Effector memory CD8-positive, alpha-beta T cell (primary cell): ENCODE measurements around the gene CD59.
"Not testable (repeated sequence)": the region's sequence is repeated elsewhere in the genome, so short reads cannot be mapped to it uniquely, and the experiment has no call there.

ENCODE experiments used
- ATAC-seq: fragments of 150-1000 bp; cut with Tn5 transposase; replicated peaks from 2 replicates; pipeline ENCODE4 v1.10.0; 2021; ENCODE audit warnings: mild to moderate bottlenecking, moderate library complexity
- DNase-seq, 3 experiments: peaks; one replicate each; pipeline ENCODE4 v3.0.0; 2021
- H3K27ac Mint-ChIP-seq, 2 donors: one replicate each; pipeline ENCODE4 v1.8.0; 2022; ENCODE audit warnings: mild to moderate bottlenecking in 2 of 2, mixed read lengths in 2 of 2, moderate library complexity in 2 of 2
- H3K27me3 Mint-ChIP-seq, 2 donors: one replicate each; pipeline ENCODE4 v1.8.0; 2022; ENCODE audit warnings: mixed read lengths in 2 of 2
- H3K36me3 Mint-ChIP-seq: one replicate; pipeline ENCODE4 v1.8.0; 2022; ENCODE audit warnings: mild to moderate bottlenecking, moderate library complexity, mixed read lengths; ENCODE audit not compliant: insufficient read depth
- H3K4me1 Mint-ChIP-seq, 2 donors: one replicate each; pipeline ENCODE4 v1.8.0; 2022; ENCODE audit warnings: low read depth in 2 of 2, mixed read lengths in 2 of 2
- H3K4me3 Mint-ChIP-seq, 2 donors: one replicate each; pipeline ENCODE4 v1.8.0; 2022; ENCODE audit warnings: mild to moderate bottlenecking in 2 of 2, mixed read lengths in 2 of 2, moderate library complexity in 2 of 2
- H3K9me3 Mint-ChIP-seq, 2 donors: one replicate each; pipeline ENCODE4 v1.8.0; 2022; ENCODE audit warnings: mixed read lengths in 2 of 2

The CD59 gene

DNA sequence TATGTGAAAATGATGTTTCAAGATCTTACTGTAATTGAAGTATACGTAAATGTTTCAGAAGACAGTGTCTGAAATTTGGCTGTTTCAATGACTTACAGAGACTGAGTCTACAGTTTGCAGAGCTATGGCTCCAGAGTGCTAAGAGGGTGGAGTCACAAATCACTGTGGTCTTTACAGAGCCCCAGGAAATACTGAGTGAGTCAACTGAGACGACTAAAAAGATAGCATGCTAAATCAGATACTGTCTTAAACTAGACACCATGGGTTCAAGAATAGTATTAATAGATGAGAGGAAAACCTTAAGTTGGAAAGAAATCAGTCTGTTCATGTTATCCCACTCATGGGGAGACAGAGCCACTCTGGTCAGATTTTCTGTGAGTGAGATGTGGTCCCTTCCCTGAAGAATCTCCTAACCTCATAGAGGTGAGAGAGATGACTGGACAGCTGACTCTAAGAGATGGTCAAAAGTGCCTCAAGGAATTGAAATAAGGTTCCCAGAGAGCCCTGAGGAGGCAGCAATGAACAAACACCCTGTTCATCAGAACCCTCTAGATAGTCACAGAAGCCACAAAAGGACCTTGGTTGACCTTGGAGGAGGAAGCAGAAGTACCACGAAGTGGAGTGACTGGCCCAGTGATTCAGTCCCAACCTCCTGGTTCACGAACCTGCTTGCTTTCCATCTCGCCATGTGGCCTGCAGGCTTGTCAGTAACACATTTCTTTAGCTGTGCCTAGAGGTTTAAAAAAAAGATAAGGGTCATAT, 65.8 kb downstream of the CD59 start:
- DNase-seq (no peak), ATAC-seq (no peak)
- Mint-ChIP-seq H3K9me3 (no peaks in the 10 kb centered on the region), H3K4me3 (no peak overlapping the region), H3K36me3 (no peaks in the 10 kb centered on the region), H3K27me3 (peaks cover 38 to 73% of the 10 kb centered on the region in 2 donors), H3K27ac (no peak overlapping the region), H3K4me1 (peaks cover 0 to 6% of the 10 kb centered on the region in 2 donors)

DNA sequence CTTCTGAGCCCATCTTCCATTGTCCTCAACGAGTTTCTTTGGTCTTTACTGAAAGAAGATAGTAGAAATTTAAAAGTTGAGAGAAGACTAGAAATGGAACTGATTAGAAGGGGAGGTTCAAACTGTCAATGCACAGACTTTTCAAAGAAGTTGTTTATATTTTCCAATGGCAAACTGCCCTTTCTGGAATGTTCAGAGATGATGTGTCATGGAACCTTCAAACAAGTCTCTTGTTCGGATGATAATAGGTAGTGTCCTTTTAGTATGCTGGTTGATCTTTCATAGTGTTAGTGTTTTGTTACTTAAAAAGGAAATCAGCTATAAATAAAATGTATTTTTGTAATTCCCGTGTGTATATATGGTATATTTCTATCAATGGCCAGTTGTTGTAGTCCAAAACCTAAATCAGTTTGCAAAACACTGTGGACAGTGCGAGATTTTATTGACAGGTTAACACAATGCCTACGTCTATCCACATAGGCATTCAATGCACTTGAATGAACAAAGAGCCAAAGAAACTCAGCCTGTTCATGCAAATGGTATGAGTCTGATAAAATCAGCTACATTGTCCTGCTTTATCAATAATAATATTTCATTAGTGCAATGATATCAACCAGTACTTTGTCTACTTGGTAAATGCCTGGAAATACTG, 66.5 kb downstream of the CD59 start:
- no peaks in the 10 kb centered on the region for H3K9me3 Mint-ChIP-seq
- no peak for ATAC-seq
- no peaks in the 10 kb centered on the region for H3K36me3 Mint-ChIP-seq
- H3K4me3 Mint-ChIP-seq, result no peak overlapping the region
- DNase-seq, result no peak
- H3K4me1 Mint-ChIP-seq, result peaks cover 0 to 6% of the 10 kb centered on the region in 2 donors
- H3K27ac Mint-ChIP-seq, result no peak overlapping the region
- peaks cover 38 to 79% of the 10 kb centered on the region in 2 donors for H3K27me3 Mint-ChIP-seq

DNA sequence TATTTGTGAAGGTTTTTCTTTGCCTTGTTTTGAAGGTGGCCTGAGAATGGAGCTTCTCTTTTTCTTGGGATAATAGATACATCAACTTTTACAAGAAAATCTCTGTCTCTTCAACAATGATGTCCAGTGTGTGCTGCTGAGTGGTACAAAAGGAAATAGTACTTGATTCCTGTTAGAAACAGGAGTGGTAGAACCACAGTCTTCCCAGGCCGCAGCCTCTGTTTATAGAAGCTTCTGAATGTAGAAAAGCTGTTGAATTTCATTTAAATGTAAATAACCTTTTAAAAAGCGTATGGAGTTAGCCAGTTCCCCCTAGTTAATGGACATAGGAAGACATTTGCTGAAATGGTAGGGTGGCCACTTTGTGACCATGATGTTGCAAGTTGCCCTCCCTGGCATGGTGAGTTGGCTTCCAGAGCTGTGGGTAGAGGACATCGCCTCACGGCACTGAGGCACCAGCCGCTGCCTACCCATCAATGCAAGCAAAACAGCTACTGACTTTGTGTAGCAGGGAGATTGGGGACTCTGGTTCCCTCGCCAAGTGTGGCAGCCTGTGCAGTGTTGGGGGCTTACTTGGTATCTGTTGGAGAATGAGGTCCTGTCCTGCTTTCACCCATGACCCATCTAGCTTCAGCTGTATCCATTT, 67.1 kb downstream of the CD59 start:
- DNase-seq (no peak), ATAC-seq (no peak)
- H3K4me3 Mint-ChIP-seq, result no peak overlapping the region
- H3K36me3 Mint-ChIP-seq, result no peaks in the 10 kb centered on the region
- H3K4me1 Mint-ChIP-seq, result peaks cover 0 to 6% of the 10 kb centered on the region in 2 donors
- peaks cover 42 to 79% of the 10 kb centered on the region in 2 donors for H3K27me3 Mint-ChIP-seq
- H3K27ac Mint-ChIP-seq, result no peak overlapping the region
- H3K9me3 Mint-ChIP-seq, result no peaks in the 10 kb centered on the region

DNA sequence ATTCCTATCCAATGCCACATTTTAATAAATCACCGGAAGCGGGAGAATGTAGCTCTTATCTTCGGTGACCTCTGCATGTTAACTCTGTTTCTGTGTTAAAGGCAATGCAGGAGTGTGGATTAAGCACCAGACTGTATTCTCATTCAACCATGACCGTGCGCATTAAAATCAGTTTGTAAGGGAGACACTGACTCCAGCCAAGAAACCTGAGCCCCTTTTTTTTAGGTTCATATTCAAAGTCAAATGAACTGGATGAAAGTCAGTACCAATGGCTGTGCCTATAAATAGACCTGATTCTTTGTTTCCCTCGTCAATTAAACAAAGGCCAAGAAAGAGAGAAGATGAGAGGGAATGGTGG, 67.8 kb downstream of the CD59 start:
- Mint-ChIP-seq H3K4me1 (peaks cover 0 to 6% of the 10 kb centered on the region in 2 donors), H3K27me3 (peaks cover 40 to 77% of the 10 kb centered on the region in 2 donors), H3K27ac (no peak overlapping the region), H3K9me3 (no peaks in the 10 kb centered on the region), H3K4me3 (no peak overlapping the region), H3K36me3 (no peaks in the 10 kb centered on the region)
- DNase-seq, result no peak
- no peak for ATAC-seq

DNA sequence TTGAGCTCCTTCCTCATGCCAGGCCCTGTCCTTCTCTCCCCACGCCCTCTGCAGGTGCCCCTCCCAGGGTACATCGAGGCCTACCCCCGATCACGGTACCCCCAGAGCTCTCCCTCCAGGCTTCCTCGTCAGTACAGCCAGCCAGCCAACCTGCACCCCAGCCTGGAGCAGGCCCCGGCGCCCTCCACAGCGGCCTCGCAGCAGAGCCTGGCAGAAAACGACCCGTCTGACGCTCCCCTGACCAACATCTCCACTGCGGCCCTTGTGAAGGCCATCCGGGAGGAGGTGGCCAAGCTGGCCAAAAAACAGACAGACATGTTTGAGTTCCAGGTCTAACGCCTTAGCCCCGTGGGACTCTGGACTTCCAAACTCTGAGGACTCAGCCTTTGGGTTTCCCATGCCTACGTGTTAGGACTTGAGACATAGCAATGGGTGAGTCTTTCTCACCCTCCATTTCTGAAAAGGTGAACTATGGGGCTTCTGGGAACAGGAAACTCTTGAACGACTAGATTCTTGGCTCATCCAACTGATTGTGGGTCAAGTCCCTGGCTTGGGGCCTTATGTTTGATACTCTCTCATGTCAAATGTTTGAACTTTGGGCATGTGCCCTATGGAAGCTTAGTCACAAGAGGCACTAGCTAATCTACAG, 68.3 kb downstream of the CD59 start:
- Mint-ChIP-seq H3K27me3 (peaks cover 38 to 72% of the 10 kb centered on the region in 2 donors), H3K4me3 (no peak overlapping the region), H3K36me3 (no peaks in the 10 kb centered on the region), H3K27ac (no peak overlapping the region), H3K4me1 (peaks cover 0 to 6% of the 10 kb centered on the region in 2 donors), H3K9me3 (no peaks in the 10 kb centered on the region)
- ATAC-seq, result no peak
- no peak for DNase-seq

DNA sequence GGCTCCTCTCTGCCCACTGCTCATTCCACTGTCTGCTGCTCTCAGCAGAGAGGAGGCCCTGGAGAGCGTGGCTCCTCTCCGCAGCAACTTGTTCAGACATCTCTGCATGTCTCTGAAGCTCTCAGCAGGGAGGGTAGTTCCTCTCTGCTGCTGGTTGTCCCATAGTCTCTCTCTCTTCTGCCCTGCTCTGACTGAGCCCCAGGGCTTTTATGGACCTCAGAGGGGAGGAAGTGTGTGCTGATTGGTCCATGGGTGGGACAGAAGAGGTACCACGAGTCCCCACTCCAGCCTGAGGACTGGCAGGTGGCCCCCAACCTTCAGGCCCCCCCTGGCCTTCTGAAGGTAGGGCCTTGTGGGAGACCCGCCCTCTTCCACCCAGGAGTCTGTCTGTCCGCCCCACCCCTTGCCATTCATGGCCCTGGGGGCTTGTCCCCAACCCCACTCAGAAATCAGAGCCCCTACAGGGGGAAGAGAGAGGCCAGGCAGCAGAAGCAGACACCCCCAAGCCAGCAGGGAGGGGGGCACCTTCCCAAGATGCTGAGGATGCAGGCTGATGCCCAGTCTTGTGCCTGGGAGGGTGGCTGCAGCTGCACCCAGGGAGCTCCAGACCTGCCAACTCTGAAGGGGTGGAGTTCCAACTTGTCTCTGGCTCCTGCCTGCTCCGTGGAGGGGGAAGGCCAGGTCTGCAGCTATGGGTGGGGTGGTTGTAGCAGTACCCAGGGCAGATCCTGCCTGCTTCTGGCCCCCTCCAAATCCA, 70.7 kb downstream of the CD59 start:
- ATAC-seq (no peak), DNase-seq (no peak)
- H3K27me3 Mint-ChIP-seq, result peaks cover 18 to 59% of the 10 kb centered on the region in 2 donors
- H3K27ac Mint-ChIP-seq, result no peak overlapping the region
- no peaks in the 10 kb centered on the region for H3K4me1 Mint-ChIP-seq
- H3K9me3 Mint-ChIP-seq, result no peaks in the 10 kb centered on the region
- no peak overlapping the region for H3K4me3 Mint-ChIP-seq
- H3K36me3 Mint-ChIP-seq, result no peaks in the 10 kb centered on the region

DNA sequence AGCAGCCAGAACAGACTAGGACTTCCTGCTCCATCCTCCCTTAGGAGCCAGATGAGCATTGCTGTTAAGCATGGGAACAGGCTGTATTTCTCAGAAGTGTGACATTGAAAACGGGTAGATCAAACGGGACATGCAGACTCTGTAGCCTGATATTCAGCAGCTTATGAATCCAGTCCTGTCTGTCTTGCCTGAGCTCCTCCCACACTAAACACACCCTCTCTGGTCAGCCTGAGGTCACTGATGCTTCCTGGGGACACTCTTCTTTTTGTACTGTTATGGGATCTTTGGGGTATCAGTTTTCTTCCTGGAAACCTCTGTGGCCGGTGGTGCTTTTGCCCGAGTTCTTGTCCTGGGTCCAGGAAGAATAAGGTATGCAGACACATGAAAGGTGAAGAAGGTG, 71.4 kb downstream of the CD59 start:
- Mint-ChIP-seq H3K27me3 (peaks cover 15 to 63% of the 10 kb centered on the region in 2 donors), H3K4me1 (no peaks in the 10 kb centered on the region), H3K4me3 (no peak overlapping the region), H3K9me3 (no peaks in the 10 kb centered on the region), H3K36me3 (no peaks in the 10 kb centered on the region), H3K27ac (no peak overlapping the region)
- ATAC-seq (no peak), DNase-seq (no peak)

DNA sequence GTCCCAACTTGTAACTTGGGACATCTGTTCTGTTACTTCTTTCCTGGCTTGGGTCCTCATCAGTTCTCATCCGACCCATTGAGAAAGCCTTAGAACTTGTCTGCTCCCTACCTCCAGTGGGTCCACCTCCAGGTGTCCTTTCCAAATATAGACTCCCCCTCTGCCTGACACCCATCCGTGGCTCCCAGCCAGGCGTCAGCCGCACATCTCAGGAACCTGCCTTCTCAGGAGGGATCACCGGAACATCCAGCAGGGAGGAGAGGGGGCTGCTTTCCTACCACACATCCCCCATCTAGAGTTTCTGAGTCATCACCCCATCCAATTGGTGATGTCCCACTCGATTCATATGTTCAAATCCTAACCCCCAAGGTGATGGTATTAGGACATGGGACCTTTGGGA, 72.1 kb downstream of the CD59 start:
- Mint-ChIP-seq H3K27me3 (peaks cover 15 to 64% of the 10 kb centered on the region in 2 donors), H3K9me3 (no peaks in the 10 kb centered on the region), H3K27ac (no peak overlapping the region), H3K4me1 (no peaks in the 10 kb centered on the region), H3K36me3 (no peaks in the 10 kb centered on the region), H3K4me3 (no peak overlapping the region)
- DNase-seq (no peak), ATAC-seq (no peak)

DNA sequence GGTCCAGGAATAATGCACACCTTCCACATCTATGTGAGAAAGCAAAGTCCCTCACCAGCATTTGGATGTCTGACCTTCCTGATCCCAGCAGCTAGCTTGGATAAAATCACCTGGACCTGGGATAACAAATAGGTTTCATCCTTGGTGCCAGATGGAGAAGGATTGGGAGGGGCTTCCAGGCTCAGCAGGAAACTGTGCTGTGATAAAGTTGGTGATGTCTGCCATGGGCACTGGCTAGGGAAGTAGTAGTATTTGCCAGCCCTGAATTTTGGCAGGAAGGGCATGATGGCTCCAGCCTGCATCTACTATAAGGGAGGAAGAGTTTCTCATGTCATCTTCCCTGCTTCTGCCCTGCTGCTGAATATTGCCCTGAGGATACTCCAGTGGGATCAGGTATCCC, 73.1 kb downstream of the CD59 start:
- H3K4me1 Mint-ChIP-seq, result no peaks in the 10 kb centered on the region
- no peak for DNase-seq
- no peaks in the 10 kb centered on the region for H3K36me3 Mint-ChIP-seq
- peaks cover 15 to 65% of the 10 kb centered on the region in 2 donors for H3K27me3 Mint-ChIP-seq
- ATAC-seq, result no peak
- H3K4me3 Mint-ChIP-seq, result no peak overlapping the region
- no peaks in the 10 kb centered on the region for H3K9me3 Mint-ChIP-seq
- H3K27ac Mint-ChIP-seq, result no peak overlapping the region

DNA sequence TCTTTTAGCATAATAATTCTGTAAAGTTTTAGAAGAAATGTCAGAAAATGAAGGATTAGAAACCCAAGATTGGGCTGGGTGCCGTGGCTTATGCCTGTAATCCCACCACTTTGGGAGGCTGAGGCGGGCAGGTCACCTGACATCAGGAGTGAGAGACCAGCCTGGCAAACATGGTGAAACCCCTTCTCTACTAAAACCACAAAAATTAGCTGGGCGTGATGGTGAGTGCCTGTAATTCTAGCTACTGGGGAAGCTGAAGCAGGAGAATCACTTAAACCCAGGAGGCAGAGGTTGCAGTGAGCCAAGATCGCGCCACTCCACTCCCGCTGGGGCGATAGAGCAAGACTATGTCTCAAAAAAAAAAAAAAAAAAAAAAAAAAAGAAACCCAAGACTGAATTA, 74.7 kb downstream of the CD59 start:
- H3K4me3 Mint-ChIP-seq, ATAC-seq, H3K4me1 Mint-ChIP-seq, H3K9me3 Mint-ChIP-seq, H3K36me3 Mint-ChIP-seq, H3K27ac Mint-ChIP-seq, DNase-seq: not testable (repeated sequence)
- peaks cover 11 to 62% of the 10 kb centered on the region in 2 donors for H3K27me3 Mint-ChIP-seq

DNA sequence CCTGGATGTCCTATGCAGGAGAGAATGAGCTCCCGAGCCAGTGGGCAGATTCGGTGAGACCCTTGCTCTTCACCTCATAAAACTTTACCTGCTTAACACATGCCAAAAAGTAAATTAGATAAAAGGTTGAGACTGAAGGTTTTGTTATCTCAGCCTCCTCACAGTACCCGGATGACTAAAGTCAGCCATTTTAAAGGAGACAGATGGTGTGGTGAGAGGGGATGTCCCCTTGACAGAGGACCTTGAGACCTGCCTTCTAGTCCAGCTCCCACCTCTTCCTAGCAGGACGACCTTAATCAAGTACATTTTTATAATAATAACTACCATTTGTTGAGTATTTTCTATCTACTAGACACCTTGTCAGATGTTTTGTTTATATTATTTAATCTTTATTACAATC, 75.3 kb downstream of the CD59 start:
- Mint-ChIP-seq H3K36me3 (no peaks in the 10 kb centered on the region), H3K9me3 (no peaks in the 10 kb centered on the region), H3K27me3 (peaks cover 11 to 62% of the 10 kb centered on the region in 2 donors), H3K27ac (no peak overlapping the region), H3K4me3 (no peak overlapping the region), H3K4me1 (no peaks in the 10 kb centered on the region)
- DNase-seq (no peak), ATAC-seq (no peak)

DNA sequence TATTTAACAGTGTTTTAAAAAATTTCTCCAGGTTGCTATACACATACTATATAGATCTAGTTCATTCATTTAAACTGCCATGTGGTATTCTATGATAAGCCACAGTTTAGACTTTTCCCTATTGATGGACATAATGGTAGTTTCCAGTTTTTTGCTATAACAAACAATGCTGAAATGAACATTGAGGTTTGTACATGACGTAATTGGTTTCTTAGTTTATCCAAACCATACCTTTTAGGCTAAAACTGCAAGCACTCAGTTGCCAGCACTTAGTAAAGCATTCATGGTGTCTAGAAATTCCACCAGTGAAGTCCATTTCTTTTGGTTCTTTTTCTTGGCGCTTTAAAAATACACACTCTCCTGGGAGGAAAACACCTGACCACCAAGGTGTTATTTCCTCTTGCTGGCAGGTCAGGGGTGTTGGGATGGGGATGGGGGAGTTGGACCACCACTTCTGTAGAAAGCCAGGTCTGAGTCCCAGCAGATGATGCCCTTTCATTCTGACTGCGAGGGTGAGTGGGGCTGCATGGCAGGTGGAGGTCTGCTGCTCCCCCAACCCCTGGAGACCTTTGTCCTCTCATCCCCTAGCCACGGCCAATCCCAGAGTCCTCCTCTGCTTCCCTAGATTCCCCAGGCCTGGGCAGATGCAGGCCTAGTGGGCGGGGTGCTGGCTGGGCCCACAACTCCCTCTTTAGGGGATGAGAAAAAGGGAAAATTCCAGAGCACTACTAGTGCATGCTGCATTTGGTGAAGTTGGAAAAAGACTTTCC, 76.7 kb downstream of the CD59 start:
- no peak overlapping the region for H3K4me3 Mint-ChIP-seq
- H3K27ac Mint-ChIP-seq, result no peak overlapping the region
- H3K27me3 Mint-ChIP-seq, result peaks cover 21 to 52% of the 10 kb centered on the region in 2 donors
- ATAC-seq (no peak), DNase-seq (no peak)
- no peaks in the 10 kb centered on the region for H3K4me1 Mint-ChIP-seq
- H3K36me3 Mint-ChIP-seq, result no peaks in the 10 kb centered on the region
- no peaks in the 10 kb centered on the region for H3K9me3 Mint-ChIP-seq
